GM19193 (cell line): ENCODE measurements around the gene CCDC183.

Experiments used
- POLR2A ChIP-seq: IDR thresholded peaks from 4 replicates; pipeline ENCODE4 v1.6.1; 2011; ENCODE audit not compliant: insufficient read depth, insufficient read length; ENCODE audit errors: extremely low read depth

The CCDC183 gene

DNA sequence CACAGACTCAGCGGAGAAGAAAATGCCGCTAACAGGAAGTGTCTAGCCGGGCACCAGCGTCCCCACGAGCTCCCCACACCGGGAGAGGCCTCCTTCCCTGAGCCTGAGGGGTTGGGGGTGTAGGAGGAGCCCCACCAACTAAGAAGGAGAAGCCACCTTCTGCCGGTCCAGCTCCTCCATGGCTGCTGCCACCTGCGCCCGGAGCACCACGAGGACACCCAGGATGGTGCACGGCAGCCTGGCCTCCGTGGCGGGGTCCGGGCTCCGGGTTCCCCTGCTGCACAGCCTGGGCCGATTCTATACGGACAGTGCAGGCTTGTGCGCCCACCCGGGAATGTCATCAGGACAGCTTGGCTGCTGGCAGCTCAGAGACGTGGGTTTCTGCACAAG lies 38.4 kb upstream of the CCDC183 start:
- TF ChIP-seq POLR2A, result no peak

DNA sequence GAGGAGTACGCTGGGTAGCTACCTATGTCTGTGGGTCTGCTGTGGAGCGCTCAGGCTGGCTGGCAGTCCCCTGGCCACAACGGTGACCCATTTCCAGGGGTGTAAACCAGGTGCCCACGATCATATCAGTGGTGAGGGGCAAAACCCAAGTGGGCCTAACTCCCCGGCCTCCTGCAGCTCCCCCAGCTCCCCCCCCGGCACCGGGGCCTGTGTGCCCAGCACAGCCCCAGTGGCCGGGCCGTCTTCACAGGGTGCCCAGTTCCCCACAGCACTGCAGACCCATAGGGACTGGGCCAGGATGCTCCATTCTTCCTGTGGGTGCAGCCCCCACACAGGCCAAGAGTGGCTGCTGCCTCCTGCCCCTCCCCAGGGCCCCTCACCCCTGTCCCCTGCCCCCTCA lies 37.1 kb upstream of the CCDC183 start:
- no peak for TF ChIP-seq POLR2A

DNA sequence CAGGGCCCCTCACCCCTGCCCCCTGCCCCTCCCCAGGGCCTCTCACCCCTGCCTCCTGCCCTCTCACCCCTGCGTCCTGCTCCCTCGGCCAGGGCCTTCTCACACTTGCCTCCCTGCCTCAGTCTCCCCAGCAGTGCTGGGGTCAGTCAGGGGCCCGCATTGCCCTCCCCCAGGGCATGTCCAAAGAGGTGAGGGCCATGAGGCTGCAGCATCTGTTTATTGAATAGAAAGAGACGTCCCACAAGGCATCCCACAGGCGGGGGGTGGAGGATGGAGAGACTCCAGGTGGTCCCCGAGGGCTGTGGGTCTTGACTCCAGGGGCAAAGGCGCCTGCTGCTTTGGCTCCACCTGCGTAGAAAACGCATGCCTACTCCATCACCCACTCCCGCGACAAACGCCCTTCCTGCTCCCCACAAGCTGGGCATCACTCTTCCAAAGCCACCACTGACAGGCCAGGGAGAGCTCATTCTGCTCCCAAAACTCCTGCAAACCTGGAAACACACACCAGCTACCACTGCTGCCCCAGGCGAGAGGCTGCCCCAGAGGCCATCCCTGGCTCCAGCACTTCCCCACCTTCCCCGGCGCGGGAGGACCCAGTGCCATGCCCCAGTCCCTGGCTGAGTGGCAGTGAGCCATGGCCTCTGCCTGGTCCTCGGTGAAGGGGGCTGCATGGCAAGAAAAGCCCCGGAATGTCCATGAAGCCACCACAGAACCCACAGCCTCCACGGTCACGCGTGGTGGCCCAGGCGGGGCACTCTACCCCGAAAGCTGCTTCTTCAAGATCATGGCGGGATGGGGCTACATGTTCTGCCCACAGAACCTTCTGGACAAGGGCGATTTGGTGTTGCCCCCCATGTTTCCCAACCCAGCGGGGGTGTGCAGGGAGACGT lies 36.5 kb upstream of the CCDC183 start:
- no peak for TF ChIP-seq POLR2A

DNA sequence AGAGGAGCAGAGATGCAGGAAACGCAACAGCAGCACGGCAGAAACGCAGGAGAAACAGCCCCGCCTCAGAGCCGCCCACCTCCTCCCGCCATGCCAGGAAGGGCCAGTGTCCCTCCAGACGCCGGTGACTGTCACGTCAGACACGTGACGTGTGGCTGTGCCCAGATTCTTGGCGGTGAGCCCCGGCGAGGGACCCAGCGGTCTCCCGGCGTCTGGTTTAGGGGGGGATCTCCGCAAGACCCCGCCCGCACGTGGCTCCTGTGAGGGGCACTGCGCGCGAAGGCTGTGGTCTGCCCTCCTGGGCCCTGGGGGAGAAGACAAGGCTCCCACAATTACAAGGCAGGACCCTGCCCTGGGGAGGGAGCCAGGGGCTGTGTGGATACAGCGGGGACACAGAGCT lies 35.7 kb upstream of the CCDC183 start:
- no peak for TF ChIP-seq POLR2A

DNA sequence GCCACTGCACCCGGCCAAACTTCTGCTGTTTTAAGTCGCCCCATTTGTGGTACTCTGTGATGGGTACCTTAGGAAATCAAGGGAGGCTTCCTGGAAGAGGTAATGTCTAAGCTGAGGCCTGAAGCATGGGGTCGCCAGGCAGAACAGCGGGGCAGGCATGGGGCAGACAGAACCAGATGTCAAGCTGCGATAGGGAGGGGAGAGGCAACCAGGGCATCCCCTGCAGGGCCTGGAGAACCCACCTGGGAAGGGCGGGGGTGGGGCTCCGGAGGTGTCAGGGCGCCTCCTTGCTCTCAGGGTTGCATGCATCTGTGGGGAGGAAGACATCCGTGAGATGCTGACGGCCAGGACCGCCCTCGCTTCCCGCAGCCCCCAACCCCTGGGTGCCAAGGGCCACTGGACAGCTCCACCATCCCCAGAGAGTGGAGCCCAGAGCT lies 34.6 kb upstream of the CCDC183 start:
- TF ChIP-seq POLR2A, result no peak

DNA sequence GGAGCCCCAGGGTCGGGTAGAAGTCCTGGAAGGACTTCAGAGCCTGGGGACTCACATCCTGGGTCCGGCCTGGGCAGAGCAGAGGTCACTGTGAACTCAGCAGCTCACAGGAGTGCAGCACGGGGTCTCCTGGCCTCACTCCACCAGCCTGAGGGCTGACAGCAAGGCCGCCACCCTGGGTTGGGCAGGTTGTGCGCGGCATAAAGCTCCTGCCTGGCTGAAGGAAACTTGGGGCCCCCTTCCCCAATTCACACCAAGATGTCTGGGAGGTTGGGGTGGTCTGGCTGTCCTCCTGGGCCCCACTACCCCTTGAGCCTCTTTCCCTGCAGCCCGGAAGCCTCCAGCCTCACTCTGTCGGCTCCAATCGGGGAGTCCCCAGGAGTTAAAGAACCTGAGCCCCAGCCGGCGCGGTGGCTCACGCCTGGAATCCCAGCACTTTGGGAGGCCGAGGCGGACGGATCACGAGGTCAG lies 33.9 kb upstream of the CCDC183 start:
- TF ChIP-seq POLR2A, result no peak

DNA sequence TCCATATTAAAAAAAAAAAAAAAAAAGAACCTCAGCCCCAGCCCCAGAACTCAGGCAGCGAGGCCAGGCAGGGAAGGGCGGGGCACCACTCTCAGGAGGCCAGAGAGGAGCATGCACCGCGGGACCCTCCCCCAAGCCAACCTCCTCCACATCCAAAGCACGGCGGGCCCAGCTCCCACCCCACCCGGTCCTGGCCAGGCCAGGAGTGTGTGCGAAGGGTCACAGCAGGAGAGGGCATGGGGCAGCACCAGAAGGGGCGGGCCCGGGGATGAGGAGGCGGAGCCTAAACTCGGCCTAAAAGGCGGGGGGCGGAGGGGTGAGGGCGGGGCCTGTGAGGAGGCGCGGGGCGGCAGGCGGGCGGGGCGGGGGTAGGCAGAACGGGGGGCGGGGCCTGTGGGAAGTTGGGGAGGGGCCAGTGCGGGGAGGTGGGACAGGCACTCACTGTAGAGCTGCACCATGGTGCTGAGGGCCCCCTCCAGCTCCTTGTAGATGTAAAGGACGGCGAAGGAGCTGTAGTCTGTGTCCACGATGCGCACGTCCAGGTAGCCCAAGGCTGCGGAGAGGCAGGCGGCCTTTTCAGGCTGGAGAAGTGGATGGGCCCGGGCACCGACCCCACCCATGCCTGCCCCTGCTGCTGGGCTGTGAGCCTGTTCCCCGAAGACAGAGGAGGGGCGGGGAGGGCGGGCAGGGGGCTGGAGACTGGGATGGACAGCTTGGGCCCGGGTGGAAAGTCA lies 33.1 kb upstream of the CCDC183 start:
- TF ChIP-seq POLR2A, result no peak

DNA sequence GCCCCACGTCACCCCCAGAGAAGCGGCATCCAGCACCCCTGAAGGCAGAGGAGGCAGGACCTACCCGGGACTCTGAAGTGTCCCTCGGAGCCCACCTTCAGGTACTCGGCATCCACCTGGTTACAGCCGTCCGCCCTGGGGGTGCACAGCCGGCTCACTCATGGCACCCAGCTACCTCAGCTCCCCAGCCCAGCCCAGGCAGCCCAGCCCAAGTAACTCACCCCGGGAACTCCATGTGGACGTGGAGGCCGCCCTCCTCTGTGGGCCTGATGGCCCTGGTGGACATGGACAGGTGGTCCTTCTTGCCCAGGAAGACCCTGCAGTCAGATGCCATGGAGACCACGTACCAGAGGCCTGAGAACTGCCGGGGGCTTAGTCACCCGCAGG lies 32.5 kb upstream of the CCDC183 start:
- TF ChIP-seq POLR2A, result no peak

DNA sequence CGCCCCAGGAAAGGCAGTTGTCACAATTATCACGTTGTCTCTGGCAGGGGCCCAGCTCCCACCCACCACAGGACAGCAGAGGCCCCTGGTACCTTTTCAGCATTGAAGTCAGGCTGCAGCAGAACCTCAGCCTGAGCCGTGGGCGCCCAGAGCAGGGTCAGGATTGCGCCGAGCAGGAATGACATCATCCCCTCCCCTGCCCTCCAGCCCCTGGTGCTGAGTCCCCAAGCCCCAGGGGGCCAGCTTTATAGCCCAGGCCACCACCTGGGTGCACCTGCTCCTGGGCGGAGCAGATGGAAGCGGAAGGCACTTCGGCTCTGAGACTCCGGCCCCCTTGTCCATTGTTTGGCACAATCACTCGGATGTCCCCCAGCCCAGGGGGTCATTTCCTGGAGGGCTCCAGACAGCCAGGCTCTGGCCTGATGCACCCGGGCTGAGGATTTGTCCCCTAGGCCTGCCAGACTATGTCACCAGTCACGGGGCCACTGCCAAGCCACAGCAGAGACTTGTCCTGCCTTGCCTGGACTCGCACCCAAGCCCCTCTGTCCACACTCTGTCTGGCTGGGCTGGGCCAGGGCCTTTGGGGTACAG lies 31.7 kb upstream of the CCDC183 start, which contains the start of gene LCN15:
Gene LCN15, minus strand, starts transcription at position 218 of the 591 bp plus-strand sequence. Its CDS starts 30 bp downstream, at position 188.
- no peak for TF ChIP-seq POLR2A

DNA sequence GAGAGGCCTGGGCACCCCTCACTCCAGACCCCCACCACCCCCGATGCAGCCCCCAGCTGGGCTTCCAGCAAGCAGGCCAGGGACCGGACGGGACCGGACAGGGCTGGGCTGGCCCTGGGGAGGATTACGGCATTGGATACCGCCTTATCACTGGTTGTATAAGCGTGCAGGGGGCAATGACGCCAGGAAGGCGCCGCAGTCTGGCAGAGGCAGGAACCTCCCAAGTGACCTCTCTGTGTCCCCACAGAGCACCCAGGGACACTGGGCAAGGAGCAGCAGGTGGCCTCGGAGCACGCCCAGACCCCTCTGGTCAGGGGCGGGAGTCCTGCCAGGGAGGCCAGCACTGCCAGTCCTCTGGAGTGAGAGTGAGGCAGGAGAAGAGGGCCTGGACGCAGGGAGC lies 31.1 kb upstream of the CCDC183 start:
- no peak for TF ChIP-seq POLR2A

DNA sequence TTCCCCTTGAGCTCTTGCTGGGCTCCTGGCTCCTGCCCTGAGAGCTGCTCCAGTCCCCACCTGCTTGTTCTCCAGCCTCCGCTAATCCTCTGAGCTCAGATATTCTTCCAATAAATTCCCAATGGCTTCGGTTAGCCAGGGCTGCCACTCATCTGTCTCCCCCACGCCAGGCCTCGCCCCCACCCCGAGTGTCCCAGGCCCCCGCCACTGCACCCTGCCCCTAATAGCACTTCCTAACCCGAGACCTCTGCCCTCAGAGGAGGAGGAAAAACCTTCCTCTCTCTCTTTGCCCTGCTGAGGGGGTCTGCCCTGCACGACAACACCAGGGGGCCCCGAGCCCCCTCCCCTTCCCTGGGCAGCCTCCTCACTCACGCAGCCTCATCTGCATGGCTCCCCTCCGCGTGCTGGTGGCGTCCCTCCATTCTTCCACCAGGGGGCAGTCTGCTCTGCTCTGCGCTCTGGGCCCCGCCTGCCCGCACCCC lies 26.4 kb upstream of the CCDC183 start:
- no peak for TF ChIP-seq POLR2A

DNA sequence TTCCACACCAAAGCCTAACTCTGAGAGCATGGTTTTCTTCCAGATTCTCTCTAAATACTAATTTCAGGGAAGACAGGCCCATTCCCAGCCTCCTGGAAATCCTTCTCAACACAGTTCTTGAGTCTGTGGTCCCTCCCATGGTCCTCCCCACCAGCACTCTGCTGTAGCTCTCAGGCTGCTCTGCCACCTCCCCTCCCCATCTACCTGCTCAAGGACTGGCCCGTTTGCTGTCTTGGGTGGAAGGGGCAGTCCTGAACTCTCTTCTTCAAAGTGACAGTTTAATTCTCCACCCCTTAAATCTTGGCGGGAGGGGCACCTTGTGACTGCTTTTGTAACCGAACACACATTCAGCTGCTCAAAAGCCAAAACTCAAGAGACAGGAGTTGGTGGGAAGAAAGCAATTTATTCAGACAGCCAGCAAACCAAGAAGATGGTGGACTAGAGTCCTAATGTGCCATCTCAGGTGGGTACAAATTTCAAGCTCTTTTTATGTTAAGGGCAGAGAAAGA lies 24.2 kb upstream of the CCDC183 start:
- TF ChIP-seq POLR2A, result no peak

DNA sequence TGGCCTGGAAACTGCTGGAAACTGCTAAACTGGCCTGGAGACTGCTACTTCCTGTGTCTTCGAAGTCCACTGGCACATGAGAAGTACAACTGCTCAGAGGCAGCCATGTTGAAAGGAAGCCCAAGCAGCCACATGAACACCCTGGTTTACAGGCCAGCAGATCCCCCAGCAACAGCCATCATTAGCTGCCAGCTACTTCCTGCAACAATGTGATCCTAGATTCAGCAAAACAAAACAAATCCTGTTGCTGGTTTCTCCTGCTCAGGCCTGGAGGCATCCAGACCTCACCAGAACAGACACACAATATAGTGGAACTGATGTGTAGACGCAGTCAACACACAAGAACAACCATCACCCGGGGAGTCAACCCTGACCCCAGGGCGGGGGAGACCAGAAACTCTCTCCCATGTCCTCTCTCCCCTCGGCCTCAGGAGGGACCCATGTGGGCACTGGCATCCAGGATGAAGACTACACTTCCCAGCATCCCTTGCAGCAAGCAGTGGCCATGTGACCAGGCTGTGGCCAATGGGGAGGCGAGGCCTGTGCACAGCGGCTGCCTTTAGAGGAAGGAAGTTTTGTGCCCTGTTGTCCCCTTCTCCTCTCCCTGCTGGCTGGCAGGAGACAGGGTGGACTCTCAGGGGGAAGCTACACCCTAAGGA lies 22.6 kb upstream of the CCDC183 start:
- no peak for TF ChIP-seq POLR2A

DNA sequence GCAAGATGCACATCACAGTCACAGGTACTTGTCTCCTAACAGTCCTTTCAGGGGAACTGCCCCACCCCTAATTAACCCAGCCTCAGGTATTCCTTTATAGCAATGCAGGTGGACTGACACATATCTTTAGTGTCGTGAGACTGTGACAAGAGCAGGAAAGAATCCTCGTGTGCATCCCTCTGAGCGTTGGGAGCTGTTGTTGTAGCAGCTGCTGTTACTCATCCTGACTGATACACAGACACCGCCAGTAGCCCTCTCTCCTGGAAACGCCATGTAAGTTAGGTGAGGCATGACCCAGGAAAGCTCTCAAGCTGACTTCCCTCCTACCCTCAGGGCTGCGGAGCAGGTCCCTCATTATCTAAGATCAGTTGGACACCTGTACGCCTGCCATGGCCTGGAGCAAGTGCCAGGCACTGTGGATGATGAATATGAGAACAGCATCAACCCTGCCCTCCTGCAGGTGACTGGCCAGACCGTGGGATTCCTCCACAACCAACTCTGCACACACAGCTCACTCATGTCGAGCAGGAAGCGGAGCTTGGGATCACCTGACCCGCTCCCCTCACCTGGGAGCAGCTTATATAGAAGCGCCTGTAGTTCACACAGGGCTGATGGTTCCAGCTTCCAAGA lies 21.6 kb upstream of the CCDC183 start:
- TF ChIP-seq POLR2A, result no peak

DNA sequence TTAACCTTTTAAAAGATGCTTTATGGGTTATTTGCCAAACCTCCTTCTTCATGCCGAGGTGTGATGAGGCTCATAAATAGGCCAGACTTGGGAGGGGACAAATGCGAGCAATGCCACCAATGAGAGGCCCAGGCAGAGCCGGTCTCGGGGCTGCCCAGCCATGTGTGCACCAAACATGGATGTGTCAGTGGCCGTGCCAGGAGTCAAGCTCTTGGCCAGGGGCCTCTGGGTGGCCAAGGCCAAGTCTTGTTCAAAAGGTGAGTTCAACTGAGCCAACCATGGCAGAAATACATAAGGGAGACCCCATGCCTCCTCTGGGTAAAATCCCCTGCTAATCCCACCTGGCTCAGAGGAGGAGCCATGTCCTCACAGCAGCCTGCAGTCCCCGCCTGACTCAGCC lies 20.9 kb upstream of the CCDC183 start:
- no peak for TF ChIP-seq POLR2A

DNA sequence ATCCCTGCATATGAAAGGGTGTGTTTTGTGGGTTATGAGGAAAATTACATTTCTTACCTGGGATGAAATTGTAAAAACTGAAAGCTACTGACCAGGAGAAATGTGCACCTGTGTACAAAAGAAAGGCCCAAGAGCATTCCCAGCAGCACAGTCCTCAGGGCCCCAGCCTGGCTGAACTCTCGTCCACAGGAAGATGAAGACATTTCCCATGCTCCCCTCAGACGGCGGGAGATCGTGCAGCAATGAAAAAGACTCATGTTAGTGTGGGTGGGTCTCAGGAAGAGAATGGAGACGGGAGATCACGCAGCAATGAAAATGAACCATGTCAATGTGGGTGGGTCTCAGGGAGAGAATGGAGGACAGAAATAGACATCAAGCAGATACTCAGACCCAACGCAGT lies 19.2 kb upstream of the CCDC183 start:
- TF ChIP-seq POLR2A, result no peak
